Measurements from ENCODE around the gene STX19.

STX19 gene

DNA sequence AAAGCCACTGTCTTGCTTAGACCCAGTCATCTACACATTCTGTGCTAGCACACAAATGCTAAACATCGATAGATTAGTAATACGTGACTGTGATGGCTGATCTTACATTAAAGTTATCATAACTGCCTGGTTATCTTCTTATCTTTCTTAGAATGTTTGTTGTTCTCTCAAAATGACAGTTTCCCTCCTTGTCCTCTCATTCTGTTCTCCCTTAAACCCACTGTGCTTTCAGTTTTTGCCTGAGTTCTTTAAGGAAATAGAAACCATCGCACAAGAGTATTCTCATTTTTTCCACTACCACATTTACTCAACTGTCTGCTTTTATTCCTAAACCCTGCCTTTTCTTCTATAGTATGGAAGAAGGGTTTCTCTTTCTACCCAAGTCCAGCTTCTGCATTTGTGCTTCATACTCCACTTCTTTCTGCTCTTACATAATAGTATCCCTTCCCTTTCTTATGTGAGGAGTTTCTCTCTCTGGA is 17.1 kb downstream of the STX19 start:
- no peak overlapping the region for H3K4me3 ChIP-seq (replicated peaks in 1 of 2; ENCODE audit: low read depth in 2 of 2, low read length in 2 of 2)
- no peak for TF ChIP-seq CTCF (IDR thresholded peaks at IDR 0.05; ENCODE audit: low read depth, low read length)
- DNase-seq (ENCODE audit: low read depth in 2 of 2) = no peak

DNA sequence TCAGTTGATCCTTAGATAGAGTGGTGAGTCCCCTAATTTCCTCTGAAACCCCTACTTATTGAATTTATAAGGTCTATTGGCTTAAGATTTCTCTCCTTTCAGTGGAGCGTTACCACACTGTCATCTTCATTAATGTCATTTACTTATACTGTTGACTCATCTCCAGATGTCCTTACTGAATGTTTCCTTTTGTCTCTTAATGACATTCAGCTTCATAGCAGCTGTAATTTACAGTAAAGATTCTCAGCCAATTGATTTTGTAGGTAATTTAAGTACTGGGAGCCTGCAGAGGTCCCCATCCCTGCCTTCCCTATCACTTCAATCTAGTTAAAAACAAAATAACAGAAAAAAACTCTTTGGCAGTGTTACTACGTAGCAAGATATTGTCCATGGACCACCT is 18.8 kb downstream of the STX19 start:
- no peak overlapping the region for H3K4me3 ChIP-seq (replicated peaks in 1 of 2; ENCODE audit: low read depth in 2 of 2, low read length in 2 of 2)
- no peak for DNase-seq (ENCODE audit: low read depth in 2 of 2)
- TF ChIP-seq CTCF (IDR thresholded peaks at IDR 0.05; ENCODE audit: low read depth, low read length) = no peak

DNA sequence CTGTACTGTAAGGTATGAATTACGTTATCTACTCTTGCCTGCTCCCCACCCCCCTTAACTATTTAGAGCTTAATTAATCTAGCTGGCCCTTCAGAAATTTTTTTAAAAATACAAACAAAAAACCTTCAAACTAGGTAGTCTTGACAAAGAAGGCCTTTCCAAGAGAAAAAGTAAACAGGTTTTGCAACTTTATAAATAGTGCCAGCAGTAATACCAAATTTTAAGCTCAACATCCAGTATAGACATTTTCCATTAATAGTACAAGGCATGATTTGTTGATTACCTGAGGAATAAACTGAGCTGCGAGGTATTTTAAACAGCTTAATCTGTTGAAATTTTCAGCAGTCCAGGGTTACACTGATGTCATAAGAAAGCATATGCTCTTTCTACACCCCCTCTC is 20.1 kb downstream of the STX19 start:
- H3K4me3 ChIP-seq (replicated peaks in 1 of 2; ENCODE audit: low read depth in 2 of 2, low read length in 2 of 2) = no peak overlapping the region
- no peak for DNase-seq (ENCODE audit: low read depth in 2 of 2)
- no peak for TF ChIP-seq CTCF (IDR thresholded peaks at IDR 0.05; ENCODE audit: low read depth, low read length)

- TF ChIP-seq CTCF (IDR thresholded peaks at IDR 0.05; ENCODE audit: low read depth, low read length) = peak; percentile 85
- peak; percentile 83 to 86 for DNase-seq (ENCODE audit: low read depth in 2 of 2)
- H3K4me3 ChIP-seq (replicated peaks in 1 of 2; ENCODE audit: low read depth in 2 of 2, low read length in 2 of 2) = peak overlapping the region in 1 of 2 donors; percentile 19
Measured at GRCh38 chr3:94004301-94004910, 24.0 kb downstream of the STX19 start.

DNA sequence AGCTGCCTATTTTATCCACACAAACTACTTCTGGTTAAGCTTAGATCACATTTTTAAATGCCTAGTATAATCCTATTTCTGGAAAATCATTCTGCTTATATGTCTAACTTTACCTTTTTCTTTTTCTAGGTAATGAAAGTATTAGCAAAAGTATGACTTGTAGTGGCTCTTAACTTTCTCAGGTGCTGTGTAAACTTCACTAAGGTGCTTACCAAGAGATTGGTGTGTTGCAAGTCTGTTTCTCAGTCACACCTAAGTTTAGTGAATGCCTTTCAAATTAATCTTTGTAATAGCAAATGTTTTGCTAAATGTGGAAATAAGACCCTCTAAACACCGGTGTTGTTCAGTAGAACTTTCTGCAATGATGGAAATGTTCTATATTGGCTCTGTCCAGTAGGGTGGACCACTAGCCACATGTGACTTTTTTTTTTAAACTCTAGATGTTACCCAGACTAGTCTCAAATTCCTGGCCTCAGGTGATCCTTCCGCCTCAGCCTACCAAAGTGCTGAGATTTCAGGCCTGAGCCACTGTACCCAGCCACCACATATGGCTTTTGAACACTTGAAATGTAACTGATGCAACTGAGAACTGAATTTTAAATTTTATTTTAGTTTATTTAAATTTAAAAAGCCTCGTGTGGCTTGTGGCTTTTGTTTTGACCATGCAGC is 26.4 kb downstream of the STX19 start:
- no peak overlapping the region for H3K4me3 ChIP-seq (replicated peaks in 1 of 2; ENCODE audit: low read depth in 2 of 2, low read length in 2 of 2)
- no peak for TF ChIP-seq CTCF (IDR thresholded peaks at IDR 0.05; ENCODE audit: low read depth, low read length)
- DNase-seq (ENCODE audit: low read depth in 2 of 2) = no peak

GRCh38 chr3:94001191-94001590 is 27.2 kb downstream of the STX19 start:
- peak in 1 of 2 donors; percentile 55 for DNase-seq (ENCODE audit: low read depth in 2 of 2)
- TF ChIP-seq CTCF (IDR thresholded peaks at IDR 0.05; ENCODE audit: low read depth, low read length) = no peak
- H3K4me3 ChIP-seq (replicated peaks in 1 of 2; ENCODE audit: low read depth in 2 of 2, low read length in 2 of 2) = no peak overlapping the region
